Lung microvascular endothelial cell (primary cell): Measurements from ENCODE around the gene CA6. TPM values are rescaled to one million over a fixed set of nuclear protein-coding genes. Genes with fewer than 3 reads are reported as not detected.
A peak's percentile ranks its signal among the peaks of the same experiment; 100 is the strongest.
"Not testable (repeated sequence)": the region's sequence is repeated elsewhere in the genome, so short reads cannot be mapped to it uniquely, and the experiment has no call there.

Experiments used
- DNase-seq, 2 donors: peaks; one replicate each; pipeline versions ENCODE4 v3.0.0 to v3.0.0-alpha.2; 2010; ENCODE audit warnings: low read depth in 2 of 2
- total RNA-seq: library from RNA; depleted of rRNA; stranded (reverse); fragments of >200 nt; gene quantifications from 2 replicates; pipeline ENCODE4 v1.2.1, GENCODE V29; 2014

CA6 gene
- not detected in 2 replicates for total RNA-seq

DNA sequence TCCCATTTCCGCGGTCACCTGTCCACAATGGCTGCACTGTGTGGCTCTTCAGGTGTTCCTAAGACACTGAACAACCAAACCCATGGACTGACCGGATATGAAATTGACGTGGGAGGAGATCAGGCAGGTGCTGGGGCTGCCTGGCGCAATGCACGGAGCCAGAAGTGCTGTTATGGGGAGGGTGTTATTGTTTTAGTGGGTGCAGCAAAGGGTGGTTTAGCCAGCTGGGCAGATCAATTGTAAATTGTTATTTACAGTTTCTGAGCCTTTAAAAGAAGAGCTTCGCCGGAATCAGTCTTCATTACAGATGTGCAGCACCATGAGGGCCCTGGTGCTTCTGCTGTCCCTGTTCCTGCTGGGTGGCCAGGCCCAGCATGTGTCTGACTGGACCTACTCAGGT lies at the start of gene CA6:
TSS of gene CA6 (plus strand) at position 301 of the 400 bp plus-strand sequence. CDS start at position 320, 19 bp downstream.
- DNase-seq, result no peak

- not testable (repeated sequence) for DNase-seq
Observed at GRCh38 chr1:8896775-8897174, 48.9 kb upstream of the CA6 start.

- DNase-seq, result not testable (repeated sequence)
Observed at GRCh38 chr1:8897505-8897904, 48.2 kb upstream of the CA6 start.

- not testable (repeated sequence) for DNase-seq
Observed at GRCh38 chr1:8898418-8898817, 47.2 kb upstream of the CA6 start.

- no peak for DNase-seq
Observed at GRCh38 chr1:8899046-8899445, 46.6 kb upstream of the CA6 start.

GRCh38 chr1:8900684-8901083 lies 45.0 kb upstream of the CA6 start:
- not testable (repeated sequence) for DNase-seq

DNA sequence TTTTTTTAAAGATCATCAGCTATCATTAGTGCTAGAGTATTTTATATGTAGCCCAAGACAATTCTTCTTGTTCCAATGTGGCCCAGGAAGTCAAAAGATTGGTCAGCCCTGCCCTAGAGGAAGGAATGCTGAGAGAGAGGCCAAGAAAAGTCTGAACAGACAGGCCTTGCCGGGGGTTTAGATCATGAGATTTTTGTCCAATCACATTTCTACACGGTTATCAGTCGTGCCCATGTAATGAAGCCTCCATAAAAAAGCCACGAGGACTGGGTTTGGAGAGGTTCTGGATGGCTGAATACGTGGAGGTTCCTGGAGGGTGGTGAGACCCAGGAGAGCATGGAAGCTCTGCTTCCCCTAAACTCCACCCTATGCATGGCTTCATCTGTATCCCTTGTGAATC lies 42.9 kb upstream of the CA6 start:
- DNase-seq, result peak in 1 of 2 donors; percentile 5

DNA sequence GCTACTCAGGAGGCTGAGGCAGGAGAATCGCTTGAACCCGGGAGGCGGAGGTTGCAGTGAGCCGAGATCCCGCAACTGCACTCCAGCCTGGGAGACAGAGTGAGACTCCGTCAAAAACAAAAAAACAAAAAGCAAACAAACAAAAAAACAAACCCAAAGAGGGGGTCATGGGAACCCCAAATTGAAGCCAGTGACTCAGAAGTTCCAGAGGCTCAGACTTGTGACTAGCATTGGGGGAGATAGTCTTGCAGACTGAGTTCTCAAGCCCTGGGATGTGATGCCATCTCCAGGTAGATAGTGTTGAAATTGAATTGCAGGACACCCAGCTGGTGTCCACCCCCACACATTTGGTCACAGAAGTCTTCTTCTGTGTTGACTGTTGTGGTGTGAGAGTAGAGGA lies 42.3 kb upstream of the CA6 start:
- DNase-seq, result peak; percentile 15 to 33

DNA sequence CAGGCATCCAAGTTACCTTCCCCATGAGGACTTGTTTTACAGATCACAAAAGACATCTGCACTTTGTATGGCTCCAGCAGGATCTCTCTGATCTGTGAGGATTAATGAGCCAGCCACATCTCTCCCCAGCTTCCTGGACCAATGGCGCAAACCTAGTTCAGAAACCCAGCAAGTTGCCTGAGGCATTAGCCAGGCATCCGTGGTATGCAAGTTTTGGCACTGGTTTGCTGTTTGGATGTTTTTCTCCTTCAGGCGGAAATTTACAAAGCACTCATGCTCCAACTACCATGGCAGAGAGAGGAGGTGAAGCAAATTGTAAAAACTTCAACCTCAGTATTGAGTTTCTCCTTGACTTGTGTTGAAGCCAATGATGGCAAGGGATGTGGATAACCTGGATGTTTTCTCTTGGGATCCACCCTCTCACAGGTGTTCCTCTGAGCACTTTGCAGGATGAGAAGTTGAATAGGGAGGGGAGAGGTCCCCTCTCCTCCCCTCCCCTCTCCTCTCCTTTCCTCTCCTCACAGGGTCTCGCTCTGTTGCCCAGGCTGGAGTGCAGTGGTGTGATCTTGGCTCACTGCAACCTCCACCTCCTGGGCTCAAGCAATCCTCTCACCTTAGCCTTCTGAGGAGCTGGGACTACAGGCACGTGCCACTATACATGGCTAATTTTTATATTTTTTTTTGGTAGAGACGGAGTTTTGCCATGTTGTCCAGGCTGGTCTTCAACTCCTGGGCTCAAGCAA lies 41.6 kb upstream of the CA6 start:
- DNase-seq, result peak; percentile 59 to 91

DNA sequence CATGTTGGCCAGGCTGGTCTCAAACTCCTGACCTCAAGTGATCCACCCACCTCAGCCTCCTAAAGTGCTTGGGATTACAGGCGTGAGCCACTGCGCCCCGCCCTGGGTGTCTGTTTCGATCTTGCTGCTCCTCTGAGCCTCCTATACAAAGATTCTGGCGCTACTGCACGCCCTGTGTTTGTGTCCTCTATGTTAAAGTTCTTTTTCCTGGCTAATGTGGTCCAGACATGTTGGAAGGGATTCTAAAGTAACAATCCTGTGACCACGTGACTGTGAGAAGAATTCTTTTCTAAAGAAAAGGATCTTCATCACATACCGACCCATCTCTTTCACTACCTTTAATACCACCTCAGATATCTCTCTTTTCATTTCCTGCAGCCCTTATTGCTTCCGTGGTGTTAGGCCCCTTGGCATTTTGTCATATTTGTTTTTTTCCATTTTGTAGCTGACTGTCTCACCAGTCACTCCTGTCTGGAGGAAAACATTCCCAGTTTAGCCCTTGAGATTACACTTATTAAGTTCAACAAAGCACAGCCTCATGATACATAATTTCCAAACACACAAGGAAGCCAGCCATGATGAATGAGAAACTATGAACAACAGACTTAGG lies 40.0 kb upstream of the CA6 start:
- peak in 1 of 2 donors; percentile 16 for DNase-seq

DNA sequence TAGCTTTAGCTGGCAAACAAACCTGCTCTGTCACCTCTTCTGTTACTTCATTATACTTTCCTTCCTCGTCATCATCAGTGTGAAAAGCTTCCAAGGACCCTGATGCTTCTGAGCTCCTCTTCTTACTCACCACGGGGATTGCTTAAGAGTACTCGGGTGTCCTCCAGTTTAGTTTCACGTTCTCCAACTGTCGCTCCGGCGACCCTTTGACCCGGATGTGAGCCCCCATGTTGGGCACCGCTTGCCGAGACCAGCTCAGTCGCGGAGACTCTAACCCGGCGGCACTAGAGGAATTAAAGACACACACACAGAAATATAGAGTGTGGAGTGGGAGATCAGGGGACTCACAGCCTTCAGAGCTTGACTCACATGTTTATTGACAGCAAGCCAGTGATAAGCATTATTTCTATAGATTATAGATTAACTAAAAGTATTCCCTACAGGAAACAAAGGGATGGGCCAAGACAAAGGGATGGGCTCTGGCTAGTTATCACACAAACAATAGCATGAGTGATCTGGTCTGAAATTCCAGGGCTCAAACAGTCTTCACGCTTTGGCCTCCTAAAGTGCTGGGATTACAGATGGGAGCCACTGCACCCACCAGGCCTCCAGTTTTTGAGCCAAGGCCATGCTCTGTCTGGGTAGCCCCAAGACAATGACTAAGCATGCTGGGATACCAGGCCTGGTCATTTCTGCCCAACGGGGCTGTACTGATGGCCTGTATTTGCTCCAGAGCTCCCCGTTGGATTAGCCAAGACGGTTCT lies 37.1 kb upstream of the CA6 start:
- no peak for DNase-seq

DNA sequence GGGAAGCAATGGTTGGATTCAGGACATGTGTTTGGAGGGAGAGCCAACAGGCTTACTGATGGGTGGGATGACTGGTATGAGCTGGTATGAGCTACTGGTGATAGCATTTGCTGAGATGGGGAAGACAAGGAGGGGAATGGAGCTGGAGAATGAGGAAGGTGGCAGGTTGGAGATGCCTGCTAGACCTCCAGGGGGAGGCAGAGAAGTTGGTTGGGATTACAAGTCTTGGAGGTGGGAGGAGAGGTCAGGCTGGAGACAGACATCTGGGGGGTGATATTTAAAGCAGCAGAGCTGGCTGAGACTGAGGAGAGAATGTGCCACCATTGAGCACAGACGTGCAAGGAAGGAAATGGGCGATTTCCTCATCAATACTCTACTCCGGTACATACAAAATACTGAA lies 35.3 kb upstream of the CA6 start:
- no peak for DNase-seq

- peak in 1 of 2 donors; percentile 6 for DNase-seq
Observed at GRCh38 chr1:8910914-8911313, 34.8 kb upstream of the CA6 start.

- DNase-seq, result no peak
Observed at GRCh38 chr1:8911416-8912309, 34.0 kb upstream of the CA6 start.

- no peak for DNase-seq
Observed at GRCh38 chr1:8913457-8913856, 32.2 kb upstream of the CA6 start.

DNA sequence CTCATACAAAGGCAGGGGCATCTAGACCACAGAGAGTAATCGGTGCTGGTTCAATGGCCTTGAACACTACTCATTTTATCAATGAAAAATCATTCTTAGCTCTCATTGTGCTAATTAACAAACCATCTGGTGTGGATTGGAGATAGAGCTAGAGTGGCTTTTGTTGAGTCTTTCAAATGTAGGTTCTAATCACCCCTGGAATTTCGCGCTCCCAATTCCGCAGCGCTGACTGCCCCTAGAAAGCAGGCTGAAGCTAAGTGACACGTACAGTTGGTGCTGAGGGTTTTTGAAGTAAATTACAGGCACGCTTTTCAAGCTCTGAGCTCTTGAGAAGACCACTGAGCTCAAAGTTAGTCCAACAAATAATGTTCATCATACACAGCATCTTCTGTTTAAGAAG lies 31.2 kb upstream of the CA6 start:
- no peak for DNase-seq

- no peak for DNase-seq
Observed at GRCh38 chr1:8915446-8915845, 30.2 kb upstream of the CA6 start.

DNA sequence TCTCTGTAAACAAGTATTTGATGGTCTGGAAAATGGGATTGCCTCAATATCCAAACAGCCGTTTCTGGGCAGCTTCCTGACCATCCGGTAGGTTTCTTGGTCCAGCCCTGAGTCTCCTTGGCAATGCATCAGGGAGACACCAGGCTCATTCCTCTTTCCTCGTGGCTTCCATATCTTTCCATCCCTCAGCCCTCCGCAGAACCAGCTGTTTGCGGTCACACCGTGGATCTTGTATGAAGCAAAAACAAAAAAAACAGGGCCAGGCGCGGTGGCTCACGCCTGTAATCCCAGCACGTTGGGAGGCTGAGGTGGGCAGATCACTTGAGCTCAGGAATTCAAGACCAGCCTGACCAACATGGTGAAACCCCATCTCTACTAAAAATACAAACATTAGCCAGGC lies 28.1 kb upstream of the CA6 start:
- DNase-seq, result not testable (repeated sequence)

DNA sequence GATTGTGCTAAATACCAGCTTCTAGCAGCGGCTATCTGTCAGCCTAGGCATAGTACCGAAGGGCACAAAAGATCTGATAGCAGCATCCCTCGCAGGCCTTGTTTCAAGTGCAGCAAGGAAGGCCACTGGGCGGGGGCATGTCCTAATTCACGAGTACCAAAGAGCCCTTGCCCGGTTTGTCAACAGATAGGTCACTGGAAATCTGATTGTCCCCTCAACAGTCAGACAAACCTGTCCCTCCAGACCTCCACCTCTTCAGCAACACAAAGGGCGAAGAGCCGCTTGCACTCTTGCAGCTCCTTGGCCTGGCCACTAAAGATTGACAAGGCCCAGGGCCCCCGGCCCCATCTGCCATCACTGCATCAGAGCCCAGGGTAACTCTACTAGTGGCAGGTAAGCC lies 22.7 kb upstream of the CA6 start:
- DNase-seq, result no peak

- DNase-seq, result no peak
Observed at GRCh38 chr1:8925406-8925805, 20.3 kb upstream of the CA6 start.

DNA sequence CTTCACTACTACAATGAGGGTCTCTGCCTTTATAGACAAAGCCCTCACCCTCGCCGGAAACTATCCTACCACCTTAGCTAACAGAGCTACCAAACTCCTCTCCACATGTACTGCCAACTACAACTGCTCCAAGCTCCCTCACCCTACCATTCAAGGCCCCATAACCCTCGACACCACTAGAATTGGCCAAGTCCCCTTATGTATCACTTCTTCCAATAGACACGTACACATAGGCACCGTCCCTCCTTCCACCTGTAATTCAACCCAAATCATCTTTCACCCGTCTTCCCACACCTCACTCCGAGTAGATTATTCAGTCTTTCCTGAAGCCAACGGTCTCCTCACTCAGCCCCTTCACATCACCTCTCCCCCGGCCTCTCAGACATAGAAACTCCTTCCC lies 19.7 kb upstream of the CA6 start:
- DNase-seq, result no peak
